K562 (cell line): ENCODE data around the gene ROR2. TPM values are rescaled to one million over a fixed set of nuclear protein-coding genes. Genes with fewer than 3 reads are reported as not detected.
A peak's percentile ranks its signal among the peaks of the same experiment; 100 is the strongest.

Experiments used
- CBX1 ChIP-seq: sonication (generic); IDR thresholded peaks from 2 replicates; pipeline ENCODE4 v1.6.1; 2016; ENCODE audit warnings: antibody characterized with exemption, low read depth, mild to moderate bottlenecking
- GABPA ChIP-seq: fragments of 200-800 bp; sonication (Bioruptor generic); conservative IDR thresholded peaks from 2 replicates; pipeline ENCODE4 v1.6.1; 2016; ENCODE audit warnings: low read depth, missing genetic modification characterization, missing compliant biosample characterization
- HBP1 ChIP-seq: fragments of 450-650 bp; formaldehyde crosslinking; IDR thresholded peaks from 2 replicates; pipeline ENCODE4 v1.4.0; 2022; ENCODE audit warnings: missing genetic modification characterization
- IRF2 ChIP-seq: sonication (generic); formaldehyde crosslinking; IDR thresholded peaks from 2 replicates; pipeline ENCODE4 v1.8.1; 2022; ENCODE audit warnings: mild to moderate bottlenecking, missing genetic modification reagents
- L3MBTL2 ChIP-seq: fragments of 450-650 bp; IDR thresholded peaks from 2 replicates; pipeline ENCODE4 v1.6.1; 2016; ENCODE audit warnings: mild to moderate bottlenecking, moderate library complexity
- MCM2 ChIP-seq: fragments of 450-650 bp; IDR thresholded peaks from 2 replicates; pipeline ENCODE4 v1.6.1; 2017; ENCODE audit warnings: low read depth, mild to moderate bottlenecking
- MLX ChIP-seq, 2 experiments: fragments of 450-650 bp in 1 of 2; sonication (generic) in 1 of 2; formaldehyde crosslinking; conservative IDR thresholded peaks; 2 replicates each; pipeline versions ENCODE4 v1.4.0 to v1.8.1; 2020 to 2022; ENCODE audit warnings: mild to moderate bottlenecking in 1 of 2, missing genetic modification reagents in 1 of 2
- NCOA6 ChIP-seq: fragments of 450-650 bp; IDR thresholded peaks from 2 replicates; pipeline ENCODE4 v1.6.1; 2017; ENCODE audit warnings: mild to moderate bottlenecking
- OTX1 ChIP-seq: fragments of 450-650 bp; formaldehyde crosslinking; IDR thresholded peaks from 2 replicates; pipeline ENCODE4 v1.4.0; 2022; ENCODE audit warnings: mild to moderate bottlenecking
- RAD21 ChIP-seq, 2 experiments: fragments of 250-450 bp in 1 of 2; fragments of 450-650 bp in 1 of 2; sonication (Bioruptor Pico) in 1 of 2; formaldehyde crosslinking in 1 of 2; IDR thresholded peaks in 1 of 2; conservative IDR thresholded peaks in 1 of 2; 2 replicates each; pipeline versions ENCODE4 v1.4.0 to v1.8.0; 2020 to 2022; ENCODE audit warnings: mild to moderate bottlenecking in 2 of 2, moderate library complexity in 1 of 2
- RBM34 ChIP-seq: fragments of 200-400 bp; formaldehyde crosslinking; IDR thresholded peaks from 2 replicates; pipeline ENCODE4 v1.6.1; 2018; ENCODE audit warnings: low read length, borderline replicate concordance; ENCODE audit not compliant: insufficient read depth
- REST ChIP-seq, 2 experiments: fragments of 450-650 bp; formaldehyde crosslinking in 1 of 2; IDR thresholded peaks; 2 replicates each; pipeline versions ENCODE4 v1.4.0 to v1.6.1; 2014 to 2020; ENCODE audit warnings: mild to moderate bottlenecking in 2 of 2, borderline replicate concordance in 1 of 2, low read depth in 1 of 2
- TFAP4 ChIP-seq: sonication (generic); formaldehyde crosslinking; IDR thresholded peaks from 2 replicates; pipeline ENCODE4 v1.8.0; 2022; ENCODE audit warnings: missing genetic modification reagents, mild to moderate bottlenecking, moderate library complexity, borderline replicate concordance
- TRIM24 ChIP-seq, 2 experiments: fragments of 450-650 bp; IDR thresholded peaks; 2 replicates each; pipeline ENCODE4 v1.6.1; 2016
- ZBTB17 ChIP-seq: fragments of 450-650 bp; formaldehyde crosslinking; IDR thresholded peaks from 2 replicates; pipeline ENCODE4 v1.4.0; 2020; ENCODE audit warnings: mild to moderate bottlenecking
- ZKSCAN1 ChIP-seq: fragments of 150-350 bp; IDR thresholded peaks from 2 replicates; pipeline ENCODE4 v1.6.1; 2016; ENCODE audit warnings: low read depth, low read length
- ZNF583 ChIP-seq: fragments of 250-450 bp; sonication (Bioruptor Pico); IDR thresholded peaks from 2 replicates; pipeline ENCODE4 v1.4.0; 2020
- polyA plus RNA-seq, 8 experiments: library from polyadenylated mRNA; depleted of rRNA in 4 of 8; stranded (reverse) in 5 of 8; unstranded in 3 of 8; fragments of >200 nt; fragmentation: Nextera tagmentation in 2 of 8; fragmentation: Illumina TruSeq in 1 of 8; extraction: Ambion mirVana in 2 of 8; extraction: Trizol in 1 of 8; gene quantifications; 2 replicates each; pipeline versions ENCODE4 v1.2.1 to v1.2.3, GENCODE V29; 2011 to 2014; ENCODE audit warnings: inconsistent platforms in 1 of 8, missing spikeins in 1 of 8
- total RNA-seq, 7 experiments: library from RNA; depleted of rRNA in 6 of 7; stranded (reverse); fragments of >200 nt in 6 of 7; fragmentation: Illumina TruSeq in 2 of 7; extraction: Trizol in 2 of 7; gene quantifications; 2 replicates each; pipeline versions ENCODE4 v1.2.1 to v1.2.3, GENCODE V29; 2011 to 2021; ENCODE audit warnings: low replicate concordance in 1 of 7

ROR2 gene
- total and polyA plus RNA-seq, 9 of the 15 experiments (the other 6 are each of a cell fraction or from before 2014, with no cell fraction given) = 5.6 to 33.8 (median 15.3) TPM

GRCh38 chr9:91899219-91899563 lies 50.8 kb downstream of the ROR2 start (continued):
- TF ChIP-seq REST (IDR thresholded peaks at IDR 0.05; ENCODE audit: borderline replicate concordance) = no peak
- 0 out of 2 replicates have a peak, but pooled peaks have one; percentile 40 for TF ChIP-seq REST (CRISPR knock-in tag; IDR thresholded peaks at IDR 0.05; ENCODE audit: low read depth)
- TF ChIP-seq MLX (CRISPR knock-in tag; conservative IDR thresholded peaks at IDR 0.05) = no peak
- TF ChIP-seq RAD21 (CRISPR knock-in tag; conservative IDR thresholded peaks at IDR 0.05 in 1 of 2, IDR thresholded peaks at IDR 0.05 in 1 of 2) = peak in 1 of 2 experiments; percentile 29; a peak in 1 of 4 replicates
- no peak for TF ChIP-seq IRF2 (CRISPR knock-in tag)
- no peak for TF ChIP-seq RBM34
- no peak for TF ChIP-seq HBP1 (CRISPR knock-in tag)
- TF ChIP-seq OTX1 (CRISPR knock-in tag) = 0 out of 2 replicates have a peak, but pooled peaks have one; percentile 50
- TF ChIP-seq ZNF583 (CRISPR knock-in tag) = no peak
- 0 out of 2 replicates have a peak, but pooled peaks have one; percentile 72 for TF ChIP-seq ZBTB17 (CRISPR knock-in tag)
- TF ChIP-seq ZKSCAN1 = 0 out of 2 replicates have a peak, but pooled peaks have one; percentile 2
- TF ChIP-seq CBX1 = no peak
- TF ChIP-seq MCM2 = no peak
- TF ChIP-seq TRIM24 (IDR thresholded peaks at IDR 0.05) = 0 out of 4 replicates have a peak, but pooled peaks of 1 of the 2 experiments have one; percentile 3
- TF ChIP-seq TFAP4 (CRISPR knock-in tag) = peak; percentile 3; the same call in 1 of the 2 replicates
- TF ChIP-seq NCOA6 = no peak
- peak; percentile 7 for TF ChIP-seq L3MBTL2
- TF ChIP-seq GABPA = peak; percentile 34
